ENCODE data around the gene CTF1. TPM values are rescaled to one million over a fixed set of nuclear protein-coding genes. Genes with fewer than 3 reads are reported as not detected.

The CTF1 gene
- total RNA-seq, 4 donors from 2014 or later: 0.85 to 2.9 (median 2.8) TPM; not detected in 1

DNA sequence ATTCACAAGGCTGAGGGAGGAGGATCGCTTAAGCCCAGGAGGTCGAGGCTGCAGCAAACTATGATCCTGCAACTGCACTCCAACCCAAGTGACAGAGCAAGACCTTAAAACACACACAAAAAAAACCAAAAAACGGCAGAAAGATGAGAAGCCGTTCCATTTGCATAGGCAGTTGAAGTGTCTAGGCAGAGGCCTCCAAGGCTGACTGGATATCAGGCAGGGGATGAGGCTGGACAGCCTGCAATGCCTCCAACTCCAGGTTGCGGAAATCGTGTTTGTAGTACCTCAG lies 25.0 kb downstream of the CTF1 start:
- TF ChIP-seq CTCF (IDR thresholded peaks at IDR 0.05; ENCODE audit: low read depth): no peak

GRCh38 chr16:30921748-30922419 lies 25.5 kb downstream of the CTF1 start:
- no peak for TF ChIP-seq CTCF (IDR thresholded peaks at IDR 0.05; ENCODE audit: low read depth)

- TF ChIP-seq CTCF (IDR thresholded peaks at IDR 0.05; ENCODE audit: low read depth): no peak
Measured at GRCh38 chr16:30922420-30922959, 26.1 kb downstream of the CTF1 start.

DNA sequence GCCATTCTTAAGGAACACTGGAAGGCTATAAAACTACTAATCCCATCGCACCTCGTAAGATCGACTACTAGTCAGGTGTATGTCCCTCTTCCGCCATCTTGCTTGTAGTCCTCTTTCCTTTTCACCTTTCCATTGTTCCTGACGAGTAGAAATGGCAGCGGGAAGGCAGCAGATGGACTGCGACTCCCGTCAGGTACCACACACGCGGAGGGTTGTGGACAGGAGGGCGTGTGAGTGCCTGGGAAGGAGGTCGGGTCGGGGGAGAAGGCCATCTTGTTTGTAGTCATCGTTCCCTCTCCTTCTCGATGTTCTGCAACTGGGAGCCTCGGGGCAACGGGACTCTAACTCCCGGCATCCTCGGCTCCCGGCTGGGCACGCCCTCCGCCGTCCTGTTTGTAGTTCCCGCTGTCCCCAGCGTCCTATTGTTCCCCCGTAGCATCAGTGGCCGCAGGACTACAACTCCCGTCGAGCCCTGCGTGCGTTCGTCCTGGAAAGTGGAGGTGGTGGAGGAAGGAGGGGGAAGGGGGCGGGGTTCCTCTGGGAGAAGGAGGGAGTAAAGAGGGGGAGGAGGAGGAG lies 26.6 kb downstream of the CTF1 start:
- TF ChIP-seq CTCF (IDR thresholded peaks at IDR 0.05; ENCODE audit: low read depth): no peak

DNA sequence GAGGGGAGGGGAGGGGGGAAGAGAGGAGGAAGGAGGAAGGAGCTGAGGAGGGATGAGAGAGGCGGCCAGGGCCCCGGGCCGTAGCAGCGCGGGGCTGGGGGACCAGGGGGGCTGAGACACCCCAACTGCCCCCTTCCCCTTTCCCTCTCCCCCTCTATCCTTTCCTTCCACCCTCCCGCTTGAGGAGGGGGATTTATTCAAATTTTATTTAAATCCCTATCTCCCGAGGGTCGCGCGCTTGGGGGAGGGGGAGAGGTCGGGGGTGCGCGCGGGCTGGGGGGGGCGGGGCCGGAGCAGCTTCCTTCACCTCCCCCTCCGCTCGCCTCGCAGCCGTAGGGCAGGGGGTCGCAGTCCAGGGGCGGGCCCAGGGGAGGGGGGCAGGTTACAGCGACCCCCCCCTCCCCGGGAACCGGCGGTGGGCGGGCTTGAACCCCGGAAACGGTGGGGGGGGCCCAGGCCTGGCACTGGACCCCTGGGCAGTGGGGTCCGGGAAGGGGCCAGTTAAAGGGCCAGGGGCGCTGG lies 27.2 kb downstream of the CTF1 start, which contains the start of gene FBXL19:
TSS of gene FBXL19 (plus strand) at position 19 of the 522 bp plus-strand sequence. CDS start 2,183 bp downstream, outside the sequence.
- no peak for TF ChIP-seq CTCF (IDR thresholded peaks at IDR 0.05; ENCODE audit: low read depth)

- no peak for TF ChIP-seq CTCF (IDR thresholded peaks at IDR 0.05; ENCODE audit: low read depth)
Measured at GRCh38 chr16:30924076-30924912, 27.9 kb downstream of the CTF1 start.

Measured in subcutaneous adipose tissue (tissue), 4 donors.